Neural progenitor cell (in vitro differentiated cells): Measurements from ENCODE around the gene MAST2.

ENCODE experiments used
- CTCF ChIP-seq: fragments of 200-600 bp; sonication (generic); IDR thresholded peaks from 2 replicates; pipeline ENCODE4 v1.5.1; 2017; ENCODE audit warnings: antibody characterized with exemption, mild to moderate bottlenecking
- EZH2 ChIP-seq: fragments of 200-600 bp; sonication (generic); IDR thresholded peaks from 2 replicates; pipeline ENCODE4 v1.6.1; 2017; ENCODE audit warnings: antibody characterized with exemption, mild to moderate bottlenecking, moderate library complexity

- TF ChIP-seq CTCF (no peak), EZH2 (no peak)
These were observed 277.8 kb downstream of the MAST2 start for GRCh38 chr1:46081206-46081605.
